GM12872 (cell line): Measurements from ENCODE around the gene RNPS1.
A peak's percentile ranks its signal among the peaks of the same experiment; 100 is the strongest.

ENCODE experiments used
- CTCF ChIP-seq: IDR thresholded peaks from 3 replicates; pipeline ENCODE4 v1.5.1; 2011; ENCODE audit warnings: low read depth, mild to moderate bottlenecking, low read length, moderate library complexity; ENCODE audit not compliant: insufficient read depth

Gene RNPS1

GRCh38 chr16:2226918-2227317 is 41.0 kb downstream of the RNPS1 start:
- no peak for TF ChIP-seq CTCF

GRCh38 chr16:2226245-2226793 is 41.6 kb downstream of the RNPS1 start:
- no peak for TF ChIP-seq CTCF

- TF ChIP-seq CTCF, result 0 out of 3 replicates have a peak, but pooled peaks have one; percentile 13
Measured at GRCh38 chr16:2223942-2224486, 43.9 kb downstream of the RNPS1 start.

- no peak for TF ChIP-seq CTCF
Measured at GRCh38 chr16:2223221-2223941, 44.5 kb downstream of the RNPS1 start, which contains the start of gene E4F1. E4F1 (plus strand) TSS chr16:2223591; CDS start chr16:2223614, 23 bp downstream.

GRCh38 chr16:2216330-2216729 is 51.6 kb downstream of the RNPS1 start:
- no peak for TF ChIP-seq CTCF

- TF ChIP-seq CTCF, result no peak
Measured at GRCh38 chr16:2214719-2214968, 53.3 kb downstream of the RNPS1 start, which contains the start of gene PGP. PGP (minus strand) TSS chr16:2214840; CDS start chr16:2214777, 63 bp downstream.

GRCh38 chr16:2213817-2214718 is 53.9 kb downstream of the RNPS1 start:
- TF ChIP-seq CTCF, result no peak
